K562 (cell line): ENCODE measurements around the gene SLC11A1. TPM values are rescaled to one million over a fixed set of nuclear protein-coding genes. Genes with fewer than 3 reads are reported as not detected.

Source experiments
- CREB3 ChIP-seq: fragments of 450-650 bp; conservative IDR thresholded peaks from 2 replicates; pipeline ENCODE4 v1.6.1; 2016; ENCODE audit warnings: missing genetic modification characterization, low read depth, mild to moderate bottlenecking, missing compliant biosample characterization, moderate library complexity
- E2F3 ChIP-seq: fragments of 250-450 bp; sonication (Bioruptor Pico); IDR thresholded peaks from 2 replicates; pipeline ENCODE4 v1.4.0; 2020; ENCODE audit warnings: mild to moderate bottlenecking
- FOXP1 ChIP-seq: sonication (generic); formaldehyde crosslinking; IDR thresholded peaks from 2 replicates; pipeline ENCODE4 v1.8.0; 2022; ENCODE audit warnings: mild to moderate bottlenecking, missing genetic modification reagents
- KDM1A ChIP-seq, 2 experiments: fragments of 450-650 bp; IDR thresholded peaks; 2 replicates each; pipeline ENCODE4 v1.6.1; 2016; ENCODE audit warnings: mild to moderate bottlenecking in 2 of 2
- TCF7 ChIP-seq: sonication (generic); IDR thresholded peaks from 2 replicates; pipeline ENCODE4 v1.6.1; 2016; ENCODE audit warnings: antibody characterized with exemption, borderline replicate concordance
- ZFP36 ChIP-seq: fragments of 150-350 bp; IDR thresholded peaks from 2 replicates; pipeline ENCODE4 v1.6.1; 2018; ENCODE audit warnings: low read length, low read depth; ENCODE audit not compliant: partially characterized antibody
- ZNF639 ChIP-seq, 2 experiments: fragments of 200-800 bp in 1 of 2; sonication (Bioruptor generic) in 1 of 2; sonication (generic) in 1 of 2; formaldehyde crosslinking in 1 of 2; IDR thresholded peaks in 1 of 2; conservative IDR thresholded peaks in 1 of 2; 2 replicates each; pipeline versions ENCODE4 v1.5.0 to v1.6.1; 2016 to 2020; ENCODE audit warnings: missing compliant biosample characterization in 1 of 2, missing genetic modification characterization in 1 of 2, missing genetic modification reagents in 1 of 2
- polyA plus RNA-seq, 8 experiments: library from polyadenylated mRNA; depleted of rRNA in 4 of 8; stranded (reverse) in 5 of 8; unstranded in 3 of 8; fragments of >200 nt; fragmentation: Nextera tagmentation in 2 of 8; fragmentation: Illumina TruSeq in 1 of 8; extraction: Ambion mirVana in 2 of 8; extraction: Trizol in 1 of 8; gene quantifications; 2 replicates each; pipeline versions ENCODE4 v1.2.1 to v1.2.3, GENCODE V29; 2011 to 2014; ENCODE audit warnings: inconsistent platforms in 1 of 8, missing spikeins in 1 of 8
- total RNA-seq, 7 experiments: library from RNA; depleted of rRNA in 6 of 7; stranded (reverse); fragments of >200 nt in 6 of 7; fragmentation: Illumina TruSeq in 2 of 7; extraction: Trizol in 2 of 7; gene quantifications; 2 replicates each; pipeline versions ENCODE4 v1.2.1 to v1.2.3, GENCODE V29; 2011 to 2021; ENCODE audit warnings: low replicate concordance in 1 of 7
- TF ChIP-seq, protein P1 (sequence below), 2 experiments: fragments of 450-650 bp; IDR thresholded peaks; 2 replicates each; pipeline ENCODE4 v1.6.1; 2018; ENCODE audit warnings: mild to moderate bottlenecking in 2 of 2, low read depth in 1 of 2; ENCODE audit not compliant: partially characterized antibody in 2 of 2
- TF ChIP-seq, protein P2 (sequence below): fragments of 450-650 bp; IDR thresholded peaks from 2 replicates; pipeline ENCODE4 v1.6.1; 2016; ENCODE audit warnings: borderline replicate concordance
- TF ChIP-seq, protein P3 (sequence below): sonication (generic); formaldehyde crosslinking; IDR thresholded peaks from 2 replicates; pipeline ENCODE4 v1.8.0; 2022; ENCODE audit warnings: mild to moderate bottlenecking, missing genetic modification reagents
- TF ChIP-seq, protein P4 (sequence below): fragments of 250-450 bp; sonication (Bioruptor Pico); IDR thresholded peaks from 2 replicates; pipeline ENCODE4 v1.5.0; 2021

The SLC11A1 gene
- total and polyA plus RNA-seq, 9 of the 15 experiments (the other 6 are each of a cell fraction or from before 2014, with no cell fraction given): 0.35 to 1.6 (median 0.65) TPM

GRCh38 chr2:218397820-218398436, 15.9 kb downstream of the SLC11A1 start (continued):
- TF ChIP-seq CREB3 (tag) (no peak), TCF7 (no peak), ZNF639 (CRISPR knock-in tag; conservative IDR thresholded peaks at IDR 0.05 in 1 of 2, IDR thresholded peaks at IDR 0.05 in 1 of 2) (no peak), FOXP1 (CRISPR knock-in tag) (peak; percentile 55; the same call in 1 of the 2 replicates), KDM1A (IDR thresholded peaks at IDR 0.05) (peak; percentile 84 to 94), E2F3 (CRISPR knock-in tag) (peak; percentile 83), ZFP36 (no peak)
- TF ChIP-seq, protein P1, sequence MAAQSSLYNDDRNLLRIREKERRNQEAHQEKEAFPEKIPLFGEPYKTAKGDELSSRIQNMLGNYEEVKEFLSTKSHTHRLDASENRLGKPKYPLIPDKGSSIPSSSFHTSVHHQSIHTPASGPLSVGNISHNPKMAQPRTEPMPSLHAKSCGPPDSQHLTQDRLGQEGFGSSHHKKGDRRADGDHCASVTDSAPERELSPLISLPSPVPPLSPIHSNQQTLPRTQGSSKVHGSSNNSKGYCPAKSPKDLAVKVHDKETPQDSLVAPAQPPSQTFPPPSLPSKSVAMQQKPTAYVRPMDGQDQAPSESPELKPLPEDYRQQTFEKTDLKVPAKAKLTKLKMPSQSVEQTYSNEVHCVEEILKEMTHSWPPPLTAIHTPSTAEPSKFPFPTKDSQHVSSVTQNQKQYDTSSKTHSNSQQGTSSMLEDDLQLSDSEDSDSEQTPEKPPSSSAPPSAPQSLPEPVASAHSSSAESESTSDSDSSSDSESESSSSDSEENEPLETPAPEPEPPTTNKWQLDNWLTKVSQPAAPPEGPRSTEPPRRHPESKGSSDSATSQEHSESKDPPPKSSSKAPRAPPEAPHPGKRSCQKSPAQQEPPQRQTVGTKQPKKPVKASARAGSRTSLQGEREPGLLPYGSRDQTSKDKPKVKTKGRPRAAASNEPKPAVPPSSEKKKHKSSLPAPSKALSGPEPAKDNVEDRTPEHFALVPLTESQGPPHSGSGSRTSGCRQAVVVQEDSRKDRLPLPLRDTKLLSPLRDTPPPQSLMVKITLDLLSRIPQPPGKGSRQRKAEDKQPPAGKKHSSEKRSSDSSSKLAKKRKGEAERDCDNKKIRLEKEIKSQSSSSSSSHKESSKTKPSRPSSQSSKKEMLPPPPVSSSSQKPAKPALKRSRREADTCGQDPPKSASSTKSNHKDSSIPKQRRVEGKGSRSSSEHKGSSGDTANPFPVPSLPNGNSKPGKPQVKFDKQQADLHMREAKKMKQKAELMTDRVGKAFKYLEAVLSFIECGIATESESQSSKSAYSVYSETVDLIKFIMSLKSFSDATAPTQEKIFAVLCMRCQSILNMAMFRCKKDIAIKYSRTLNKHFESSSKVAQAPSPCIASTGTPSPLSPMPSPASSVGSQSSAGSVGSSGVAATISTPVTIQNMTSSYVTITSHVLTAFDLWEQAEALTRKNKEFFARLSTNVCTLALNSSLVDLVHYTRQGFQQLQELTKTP (IDR thresholded peaks at IDR 0.05; ENCODE audit: low read depth in 1 of 2, partially characterized antibody in 2 of 2): peak in 1 of 2 experiments; percentile 75
- TF ChIP-seq, protein P2, sequence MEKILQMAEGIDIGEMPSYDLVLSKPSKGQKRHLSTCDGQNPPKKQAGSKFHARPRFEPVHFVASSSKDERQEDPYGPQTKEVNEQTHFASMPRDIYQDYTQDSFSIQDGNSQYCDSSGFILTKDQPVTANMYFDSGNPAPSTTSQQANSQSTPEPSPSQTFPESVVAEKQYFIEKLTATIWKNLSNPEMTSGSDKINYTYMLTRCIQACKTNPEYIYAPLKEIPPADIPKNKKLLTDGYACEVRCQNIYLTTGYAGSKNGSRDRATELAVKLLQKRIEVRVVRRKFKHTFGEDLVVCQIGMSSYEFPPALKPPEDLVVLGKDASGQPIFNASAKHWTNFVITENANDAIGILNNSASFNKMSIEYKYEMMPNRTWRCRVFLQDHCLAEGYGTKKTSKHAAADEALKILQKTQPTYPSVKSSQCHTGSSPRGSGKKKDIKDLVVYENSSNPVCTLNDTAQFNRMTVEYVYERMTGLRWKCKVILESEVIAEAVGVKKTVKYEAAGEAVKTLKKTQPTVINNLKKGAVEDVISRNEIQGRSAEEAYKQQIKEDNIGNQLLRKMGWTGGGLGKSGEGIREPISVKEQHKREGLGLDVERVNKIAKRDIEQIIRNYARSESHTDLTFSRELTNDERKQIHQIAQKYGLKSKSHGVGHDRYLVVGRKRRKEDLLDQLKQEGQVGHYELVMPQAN: peak; percentile 39; the same call in 1 of the 2 replicates
- TF ChIP-seq, protein P3, sequence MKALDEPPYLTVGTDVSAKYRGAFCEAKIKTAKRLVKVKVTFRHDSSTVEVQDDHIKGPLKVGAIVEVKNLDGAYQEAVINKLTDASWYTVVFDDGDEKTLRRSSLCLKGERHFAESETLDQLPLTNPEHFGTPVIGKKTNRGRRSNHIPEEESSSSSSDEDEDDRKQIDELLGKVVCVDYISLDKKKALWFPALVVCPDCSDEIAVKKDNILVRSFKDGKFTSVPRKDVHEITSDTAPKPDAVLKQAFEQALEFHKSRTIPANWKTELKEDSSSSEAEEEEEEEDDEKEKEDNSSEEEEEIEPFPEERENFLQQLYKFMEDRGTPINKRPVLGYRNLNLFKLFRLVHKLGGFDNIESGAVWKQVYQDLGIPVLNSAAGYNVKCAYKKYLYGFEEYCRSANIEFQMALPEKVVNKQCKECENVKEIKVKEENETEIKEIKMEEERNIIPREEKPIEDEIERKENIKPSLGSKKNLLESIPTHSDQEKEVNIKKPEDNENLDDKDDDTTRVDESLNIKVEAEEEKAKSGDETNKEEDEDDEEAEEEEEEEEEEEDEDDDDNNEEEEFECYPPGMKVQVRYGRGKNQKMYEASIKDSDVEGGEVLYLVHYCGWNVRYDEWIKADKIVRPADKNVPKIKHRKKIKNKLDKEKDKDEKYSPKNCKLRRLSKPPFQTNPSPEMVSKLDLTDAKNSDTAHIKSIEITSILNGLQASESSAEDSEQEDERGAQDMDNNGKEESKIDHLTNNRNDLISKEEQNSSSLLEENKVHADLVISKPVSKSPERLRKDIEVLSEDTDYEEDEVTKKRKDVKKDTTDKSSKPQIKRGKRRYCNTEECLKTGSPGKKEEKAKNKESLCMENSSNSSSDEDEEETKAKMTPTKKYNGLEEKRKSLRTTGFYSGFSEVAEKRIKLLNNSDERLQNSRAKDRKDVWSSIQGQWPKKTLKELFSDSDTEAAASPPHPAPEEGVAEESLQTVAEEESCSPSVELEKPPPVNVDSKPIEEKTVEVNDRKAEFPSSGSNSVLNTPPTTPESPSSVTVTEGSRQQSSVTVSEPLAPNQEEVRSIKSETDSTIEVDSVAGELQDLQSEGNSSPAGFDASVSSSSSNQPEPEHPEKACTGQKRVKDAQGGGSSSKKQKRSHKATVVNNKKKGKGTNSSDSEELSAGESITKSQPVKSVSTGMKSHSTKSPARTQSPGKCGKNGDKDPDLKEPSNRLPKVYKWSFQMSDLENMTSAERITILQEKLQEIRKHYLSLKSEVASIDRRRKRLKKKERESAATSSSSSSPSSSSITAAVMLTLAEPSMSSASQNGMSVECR: peak; percentile 48; the same call in 1 of the 2 replicates
- TF ChIP-seq, protein P4, sequence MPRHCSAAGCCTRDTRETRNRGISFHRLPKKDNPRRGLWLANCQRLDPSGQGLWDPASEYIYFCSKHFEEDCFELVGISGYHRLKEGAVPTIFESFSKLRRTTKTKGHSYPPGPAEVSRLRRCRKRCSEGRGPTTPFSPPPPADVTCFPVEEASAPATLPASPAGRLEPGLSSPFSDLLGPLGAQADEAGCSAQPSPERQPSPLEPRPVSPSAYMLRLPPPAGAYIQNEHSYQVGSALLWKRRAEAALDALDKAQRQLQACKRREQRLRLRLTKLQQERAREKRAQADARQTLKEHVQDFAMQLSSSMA (CRISPR knock-in tag): 0 out of 2 replicates have a peak, but pooled peaks have one; percentile 9
